Effector memory CD4-positive, alpha-beta T cell (primary cell): Measurements from ENCODE around the gene NOG.
A peak's percentile ranks its signal among the peaks of the same experiment; 100 is the strongest.

Source experiments
- DNase-seq, 3 donors: peaks; one replicate each; pipeline ENCODE4 v3.0.0-alpha.2; 2020
- H3K27ac ChIP-seq: 2 replicates; pipeline ENCODE4 v1.7.0; 2013; ENCODE audit warnings: mild to moderate bottlenecking, low read length, moderate library complexity; ENCODE audit not compliant: insufficient read depth, poor library complexity, severe bottlenecking
- H3K27me3 ChIP-seq: replicated peaks from 2 replicates; pipeline ENCODE4 v1.7.0; 2013; ENCODE audit warnings: mild to moderate bottlenecking, low read length; ENCODE audit not compliant: insufficient read depth, control insufficient read depth, poor library complexity, severe bottlenecking
- H3K36me3 ChIP-seq: 2 replicates; pipeline ENCODE4 v1.7.0; 2013; ENCODE audit warnings: mild to moderate bottlenecking, low read length, moderate library complexity; ENCODE audit not compliant: control insufficient read depth, insufficient read depth
- H3K4me1 ChIP-seq: 2 replicates; pipeline ENCODE4 v1.7.0; 2013; ENCODE audit warnings: low read length, mild to moderate bottlenecking; ENCODE audit not compliant: control insufficient read depth, insufficient read depth, poor library complexity, severe bottlenecking
- H3K4me3 ChIP-seq: 2 replicates; pipeline ENCODE4 v1.7.0; 2013; ENCODE audit warnings: low read length, low read depth, mild to moderate bottlenecking; ENCODE audit not compliant: insufficient read depth, poor library complexity, severe bottlenecking
- H3K9me3 ChIP-seq: 2 replicates; pipeline ENCODE4 v1.7.0; 2013; ENCODE audit warnings: mild to moderate bottlenecking, low read length, moderate library complexity; ENCODE audit not compliant: control insufficient read depth

Gene NOG

DNA sequence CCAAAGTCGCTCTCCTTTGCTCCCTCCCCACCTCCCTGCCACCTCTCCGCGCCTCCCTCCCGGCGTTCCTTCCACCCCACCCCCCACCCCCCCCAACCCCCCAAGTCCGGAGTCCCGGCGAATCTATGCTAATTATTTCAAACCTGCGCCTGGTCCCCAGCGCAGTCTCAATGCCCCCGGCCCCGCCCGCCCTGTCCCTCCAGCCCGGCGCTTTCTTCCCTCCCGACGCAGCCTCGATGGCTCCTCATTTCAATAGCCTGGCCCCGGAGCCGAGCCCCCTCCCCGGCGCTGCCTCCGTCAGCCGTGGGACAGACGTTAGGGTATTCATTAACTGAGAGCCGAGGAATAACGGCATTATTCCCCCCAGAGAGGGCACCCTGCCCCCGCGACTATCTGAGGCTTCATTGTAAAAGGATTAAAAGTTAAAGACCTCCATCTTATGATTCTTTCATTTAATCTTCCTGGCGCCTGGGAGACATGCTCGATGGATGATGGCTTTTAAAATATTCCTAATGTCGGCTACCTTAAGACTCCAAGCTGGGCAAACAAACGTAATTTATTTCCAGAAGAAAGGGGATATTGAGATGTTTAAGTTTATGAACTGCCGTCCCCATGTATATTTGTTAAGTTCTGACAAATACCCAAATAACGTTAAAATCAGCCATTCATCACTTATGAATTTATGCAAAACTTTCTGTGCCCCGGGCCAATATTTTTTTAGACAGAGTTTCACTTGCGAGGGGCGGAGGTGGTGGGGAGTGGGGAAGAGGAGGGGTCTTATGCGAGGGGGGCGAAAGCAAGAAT is 3.4 kb downstream of the NOG start:
- Histone ChIP-seq H3K4me1 (peaks cover 25% of the 10 kb centered on the region), H3K4me3 (peak overlapping the region; percentile 25), H3K9me3 (no peaks in the 10 kb centered on the region), H3K36me3 (no peaks in the 10 kb centered on the region), H3K27ac (no peak overlapping the region), H3K27me3 (peaks cover 49% of the 10 kb centered on the region)
- no peak for DNase-seq

DNA sequence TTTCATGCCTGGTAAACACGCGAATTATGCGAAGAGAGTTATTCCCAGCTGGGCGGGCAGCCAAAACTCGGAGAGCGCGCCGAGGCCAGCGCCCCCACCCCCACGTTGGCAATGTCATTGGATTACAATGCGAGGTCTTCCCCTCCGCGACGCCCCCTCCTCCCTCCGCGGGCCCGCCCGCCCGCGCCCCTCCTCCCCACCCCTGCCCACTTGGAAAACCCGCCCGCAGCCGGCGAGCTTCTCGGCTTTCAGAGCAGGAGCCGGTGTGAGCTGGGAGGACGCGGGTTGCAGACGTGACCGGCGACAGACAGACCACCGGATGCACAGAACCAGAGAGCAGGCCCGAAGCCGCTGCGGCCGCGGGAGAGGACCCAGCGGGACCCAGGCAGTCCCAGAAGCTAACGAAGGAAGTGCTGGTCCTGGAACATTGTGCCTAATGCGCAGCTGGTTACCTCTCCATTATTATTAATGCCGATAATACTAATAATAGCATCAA is 4.0 kb downstream of the NOG start:
- peaks cover 44% of the 10 kb centered on the region for H3K27me3 ChIP-seq
- H3K27ac ChIP-seq, result no peak overlapping the region
- H3K4me1 ChIP-seq, result peaks cover 25% of the 10 kb centered on the region
- peak overlapping the region; percentile 25 for H3K4me3 ChIP-seq
- H3K36me3 ChIP-seq, result no peaks in the 10 kb centered on the region
- DNase-seq, result no peak
- no peaks in the 10 kb centered on the region for H3K9me3 ChIP-seq

DNA sequence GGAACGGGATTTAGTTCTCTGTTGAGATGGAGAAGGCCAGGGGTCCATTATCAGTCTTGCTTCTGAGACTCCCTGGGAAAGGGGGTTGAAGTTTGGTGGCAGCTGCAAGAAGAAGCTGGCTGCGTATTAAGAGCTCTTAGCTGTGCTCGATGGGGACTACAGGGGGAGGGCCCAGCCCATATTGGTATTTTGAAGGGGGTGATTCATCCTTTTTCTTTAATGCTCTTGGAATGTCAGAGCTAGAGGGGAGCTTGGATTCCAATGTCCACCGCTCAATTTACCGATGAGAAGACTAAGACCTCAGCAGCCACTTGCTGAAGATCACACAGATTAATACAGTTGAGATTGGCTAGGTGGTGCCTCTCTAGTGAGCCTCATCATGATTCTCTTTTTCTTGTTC is 5.0 kb downstream of the NOG start:
- peaks cover 39% of the 10 kb centered on the region for H3K27me3 ChIP-seq
- no peaks in the 10 kb centered on the region for H3K9me3 ChIP-seq
- peaks cover 25% of the 10 kb centered on the region for H3K4me1 ChIP-seq
- DNase-seq, result no peak
- no peak overlapping the region for H3K4me3 ChIP-seq
- no peak overlapping the region for H3K27ac ChIP-seq
- H3K36me3 ChIP-seq, result no peaks in the 10 kb centered on the region

DNA sequence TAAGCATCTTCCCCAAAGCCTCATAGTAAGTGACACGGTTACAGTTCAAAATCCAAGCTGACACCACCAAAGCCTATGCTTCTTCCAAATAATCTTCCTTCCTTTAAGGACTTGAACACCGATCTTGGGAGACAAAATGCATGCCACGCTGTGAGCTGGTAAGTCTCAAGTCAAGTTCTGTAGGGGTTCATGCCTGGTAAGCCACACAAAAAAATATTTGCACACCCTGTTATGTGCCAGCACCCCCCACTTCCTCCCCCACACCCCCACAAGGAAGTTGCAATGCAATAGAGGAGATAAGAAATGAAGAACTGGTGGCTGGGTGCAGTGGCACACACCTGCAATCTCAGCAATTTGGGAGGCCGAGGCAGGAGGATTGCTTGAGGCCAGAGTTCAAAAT is 5.6 kb downstream of the NOG start:
- Histone ChIP-seq H3K27ac (no peak overlapping the region), H3K4me1 (peaks cover 22% of the 10 kb centered on the region)

DNA sequence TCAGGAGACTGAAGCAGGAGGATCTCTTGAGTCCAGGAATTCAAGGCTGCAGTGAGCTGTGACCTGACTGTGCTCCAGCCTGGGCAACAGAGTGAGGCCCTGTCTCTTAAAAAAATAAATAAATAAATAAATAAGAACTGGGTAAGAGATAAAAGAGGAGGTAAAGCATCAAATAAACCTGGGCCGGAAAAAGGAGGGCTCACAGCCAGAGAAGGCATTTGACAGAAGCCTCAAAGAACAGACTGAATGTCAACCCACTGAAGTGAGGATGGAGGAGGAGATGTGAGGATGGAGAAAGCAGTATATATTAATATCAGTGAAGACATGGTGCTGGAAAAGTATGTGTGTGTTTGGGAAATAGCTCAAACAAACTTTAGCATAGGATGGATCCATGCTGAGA is 6.1 kb downstream of the NOG start:
- H3K4me1 ChIP-seq, result peaks cover 17% of the 10 kb centered on the region
- H3K27ac ChIP-seq, result no peak overlapping the region

More for the DNA sequence above, 5.6 kb downstream of the NOG start:
- Histone ChIP-seq H3K36me3 (no peaks in the 10 kb centered on the region), H3K4me3 (no peak overlapping the region), H3K27me3 (peaks cover 39% of the 10 kb centered on the region), H3K9me3 (no peaks in the 10 kb centered on the region)
- DNase-seq, result no peak

DNA sequence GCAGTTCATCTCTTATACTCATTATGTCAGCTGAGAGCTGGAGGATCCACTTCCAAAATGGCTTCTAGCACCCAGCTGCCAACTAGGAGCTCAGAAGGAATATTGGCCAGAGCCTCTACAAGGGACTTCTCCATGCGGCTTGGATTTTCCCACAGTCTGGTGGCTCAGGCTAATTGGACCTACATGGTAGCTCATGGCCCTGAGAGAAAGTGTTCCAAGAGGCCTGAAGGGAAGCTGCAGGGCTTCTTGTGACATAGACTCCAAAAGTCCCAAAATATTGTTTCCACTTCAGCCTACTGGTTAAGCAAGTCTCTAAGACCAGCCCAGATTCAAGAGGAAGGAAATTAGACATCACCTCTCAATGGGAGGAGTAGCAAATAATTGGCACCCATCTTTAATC is 6.8 kb downstream of the NOG start:
- Histone ChIP-seq H3K27ac (no peak overlapping the region), H3K9me3 (no peaks in the 10 kb centered on the region)
- no peak for DNase-seq

More for the DNA sequence above, 6.1 kb downstream of the NOG start:
- H3K27me3 ChIP-seq, result peaks cover 34% of the 10 kb centered on the region
- no peaks in the 10 kb centered on the region for H3K36me3 ChIP-seq
- DNase-seq, result no peak
- H3K4me3 ChIP-seq, result no peak overlapping the region
- no peaks in the 10 kb centered on the region for H3K9me3 ChIP-seq

DNA sequence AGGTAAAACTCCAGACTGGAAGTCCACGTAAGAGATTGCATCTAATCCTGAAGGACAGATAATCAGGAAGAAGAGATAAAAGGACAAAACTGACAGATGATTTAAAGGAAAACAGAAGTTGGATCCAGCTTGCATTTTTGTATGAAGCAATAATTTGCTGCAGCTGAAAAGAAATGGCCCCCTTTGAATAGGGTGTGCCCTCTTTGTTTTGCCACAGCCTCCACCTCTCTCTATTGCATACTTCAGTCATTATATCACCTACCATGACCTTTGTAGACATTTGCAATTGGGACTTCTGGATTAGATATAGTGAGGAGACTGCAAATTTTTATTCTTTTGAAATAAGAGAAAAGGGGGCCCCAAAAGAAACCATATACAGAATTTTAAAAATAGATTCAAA is 8.1 kb downstream of the NOG start:
- Histone ChIP-seq H3K4me1 (peaks cover 6% of the 10 kb centered on the region), H3K36me3 (no peaks in the 10 kb centered on the region), H3K27ac (no peak overlapping the region), H3K9me3 (no peaks in the 10 kb centered on the region), H3K4me3 (no peak overlapping the region), H3K27me3 (peaks cover 23% of the 10 kb centered on the region)
- DNase-seq, result no peak

More for the DNA sequence above, 6.8 kb downstream of the NOG start:
- H3K27me3 ChIP-seq, result peaks cover 32% of the 10 kb centered on the region
- no peak overlapping the region for H3K4me3 ChIP-seq
- H3K36me3 ChIP-seq, result no peaks in the 10 kb centered on the region
- H3K4me1 ChIP-seq, result peaks cover 13% of the 10 kb centered on the region

DNA sequence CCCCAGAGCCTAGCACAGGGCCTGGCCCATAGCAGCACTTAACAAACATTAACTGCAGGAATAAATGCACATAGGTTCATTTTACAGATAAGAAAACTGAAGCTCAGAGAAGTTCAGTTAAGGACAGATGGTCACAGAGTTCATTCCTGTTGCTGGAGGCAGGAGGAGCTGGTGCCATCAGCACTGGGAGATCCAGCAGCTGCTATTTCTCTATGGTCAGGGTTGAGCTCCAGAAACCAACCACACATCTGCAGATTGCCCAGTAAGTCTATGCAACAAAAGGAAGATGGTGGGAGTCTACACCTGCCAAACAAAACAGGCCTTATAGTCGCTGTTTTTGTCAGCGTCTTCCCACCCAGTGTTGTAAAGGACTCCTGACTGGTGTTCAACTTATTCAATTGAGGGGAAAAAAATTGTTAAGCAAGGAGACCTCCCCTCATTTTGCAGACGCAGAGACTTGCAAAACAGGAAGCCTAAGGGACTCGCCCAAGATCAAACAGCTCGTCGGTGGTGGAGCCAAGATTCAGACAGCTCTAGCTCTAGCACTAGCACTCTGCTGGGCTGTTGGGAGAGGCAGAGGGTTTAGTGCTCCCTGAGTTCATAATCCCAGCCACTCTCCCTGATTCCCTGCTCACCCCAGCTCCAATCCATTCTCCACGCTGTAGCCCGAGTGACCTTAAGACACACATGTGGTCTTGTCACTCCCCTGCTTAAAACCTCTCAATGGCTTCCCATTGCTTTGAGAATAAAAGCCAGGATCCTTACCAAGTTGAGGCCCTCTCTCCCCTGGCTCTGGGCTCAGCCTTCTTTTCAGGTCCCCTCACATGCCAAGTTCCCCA is 9.0 kb downstream of the NOG start:
- Histone ChIP-seq H3K36me3 (no peaks in the 10 kb centered on the region), H3K27ac (peak overlapping the region; percentile 26), H3K4me1 (peaks cover 3% of the 10 kb centered on the region), H3K9me3 (no peaks in the 10 kb centered on the region), H3K4me3 (no peak overlapping the region), H3K27me3 (peaks cover 15% of the 10 kb centered on the region)
- DNase-seq, result no peak

DNA sequence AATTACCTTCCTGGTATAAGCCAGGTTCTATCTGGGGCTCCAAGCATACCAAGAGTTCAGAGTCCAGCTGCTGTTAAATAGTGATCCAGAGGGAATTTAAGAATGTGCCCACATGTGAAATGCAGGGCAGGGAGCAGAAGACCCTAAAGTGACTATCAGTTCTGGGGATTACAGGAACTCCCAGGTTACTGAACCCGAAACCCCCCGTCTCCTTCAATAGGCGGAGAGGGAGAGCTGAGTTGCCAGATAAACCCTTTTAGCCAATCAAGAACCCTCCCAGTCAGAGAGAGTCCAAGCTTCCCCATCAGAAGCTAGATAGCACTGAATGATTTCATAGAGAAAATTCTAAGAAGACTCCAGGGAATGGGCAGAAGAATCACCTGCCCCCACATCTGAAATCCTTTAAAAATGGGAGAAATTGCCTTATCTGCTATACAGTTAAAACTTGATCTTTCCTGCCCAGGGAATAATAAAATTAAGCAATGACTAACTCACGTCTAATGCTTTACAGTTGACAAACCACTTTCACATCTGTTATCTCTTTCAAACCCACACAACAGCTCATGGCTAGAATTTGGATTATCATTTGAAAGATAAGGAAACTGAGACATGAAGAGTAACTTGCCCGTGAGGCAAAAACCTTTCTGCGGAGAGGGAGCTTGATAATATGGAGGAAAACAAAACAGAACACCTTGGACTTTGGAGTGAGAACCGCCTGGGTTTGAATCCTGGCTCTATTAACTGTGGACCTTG is 10.2 kb downstream of the NOG start:
- Histone ChIP-seq H3K27ac (peak overlapping the region; percentile 39), H3K27me3 (peaks cover 5% of the 10 kb centered on the region), H3K4me3 (no peak overlapping the region), H3K9me3 (no peaks in the 10 kb centered on the region), H3K4me1 (no peaks in the 10 kb centered on the region), H3K36me3 (no peaks in the 10 kb centered on the region)
- DNase-seq, result no peak
